Measurements from ENCODE around the gene SPRYD4.

Gene SPRYD4

GRCh38 chr12:56450241-56450640, 18.1 kb upstream of the SPRYD4 start:
- Histone ChIP-seq H3K4me3 (replicated peaks; ENCODE audit: low read depth, low read length) (no peak overlapping the region), H3K36me3 (ENCODE audit: control insufficient read depth, insufficient read depth, low read length) (no peaks in the 10 kb centered on the region), H3K27me3 (replicated peaks; ENCODE audit: control insufficient read depth, insufficient read depth, low read length) (no peaks in the 10 kb centered on the region)
- DNase-seq (ENCODE audit: extremely low read depth, insufficient read length): no peak
- TF ChIP-seq CTCF (IDR thresholded peaks at IDR 0.05; ENCODE audit: insufficient read depth, low read length, poor library complexity, severe bottlenecking): no peak

- DNase-seq (ENCODE audit: extremely low read depth, insufficient read length): no peak
- no peak overlapping the region for H3K4me3 ChIP-seq (replicated peaks; ENCODE audit: low read depth, low read length)
- H3K27me3 ChIP-seq (replicated peaks; ENCODE audit: control insufficient read depth, insufficient read depth, low read length): no peaks in the 10 kb centered on the region
- H3K36me3 ChIP-seq (ENCODE audit: control insufficient read depth, insufficient read depth, low read length): no peaks in the 10 kb centered on the region
- TF ChIP-seq CTCF (IDR thresholded peaks at IDR 0.05; ENCODE audit: insufficient read depth, low read length, poor library complexity, severe bottlenecking): no peak
Measured at GRCh38 chr12:56451147-56451546, 17.2 kb upstream of the SPRYD4 start.

GRCh38 chr12:56454557-56454956, 13.8 kb upstream of the SPRYD4 start, which contains the start of gene MIP:
Gene MIP, minus strand, starts transcription at chr12:56454657. Its CDS starts 44 bp downstream, at chr12:56454613.
- Histone ChIP-seq H3K4me3 (replicated peaks; ENCODE audit: low read depth, low read length) (no peak within 1 kb of the TSS), H3K36me3 (ENCODE audit: control insufficient read depth, insufficient read depth, low read length) (no peaks in the 10 kb centered on the region), H3K27me3 (replicated peaks; ENCODE audit: control insufficient read depth, insufficient read depth, low read length) (no peaks in the 10 kb centered on the region)
- no peak for DNase-seq (ENCODE audit: extremely low read depth, insufficient read length)
- no peak for TF ChIP-seq CTCF (IDR thresholded peaks at IDR 0.05; ENCODE audit: insufficient read depth, low read length, poor library complexity, severe bottlenecking)

GRCh38 chr12:56457817-56458216, 10.6 kb upstream of the SPRYD4 start:
- DNase-seq (ENCODE audit: extremely low read depth, insufficient read length): no peak
- no peak for TF ChIP-seq CTCF (IDR thresholded peaks at IDR 0.05; ENCODE audit: insufficient read depth, low read length, poor library complexity, severe bottlenecking)
- H3K27me3 ChIP-seq (replicated peaks; ENCODE audit: control insufficient read depth, insufficient read depth, low read length): no peaks in the 10 kb centered on the region
- H3K36me3 ChIP-seq (ENCODE audit: control insufficient read depth, insufficient read depth, low read length): no peaks in the 10 kb centered on the region
- H3K4me3 ChIP-seq (replicated peaks; ENCODE audit: low read depth, low read length): no peak overlapping the region

GRCh38 chr12:56461235-56462159, 6.9 kb upstream of the SPRYD4 start:
- no peak for TF ChIP-seq CTCF (IDR thresholded peaks at IDR 0.05; ENCODE audit: insufficient read depth, low read length, poor library complexity, severe bottlenecking)
- Histone ChIP-seq H3K27me3 (replicated peaks; ENCODE audit: control insufficient read depth, insufficient read depth, low read length) (no peaks in the 10 kb centered on the region), H3K4me3 (replicated peaks; ENCODE audit: low read depth, low read length) (no peak overlapping the region), H3K36me3 (ENCODE audit: control insufficient read depth, insufficient read depth, low read length) (no peaks in the 10 kb centered on the region)
- DNase-seq (ENCODE audit: extremely low read depth, insufficient read length): no peak
